H9 (cell line): ENCODE data around the gene GBE1. TPM values are rescaled to one million over a fixed set of nuclear protein-coding genes. Genes with fewer than 3 reads are reported as not detected.

Source experiments
- DNase-seq: peaks from one replicate; pipeline ENCODE4 v3.0.0-alpha.2; 2017
- H2AFZ ChIP-seq: one replicate; pipeline ENCODE4 v1.6.1; 2013; ENCODE audit warnings: mild to moderate bottlenecking, low read length, control low read depth, moderate library complexity
- H2AK5ac ChIP-seq: 2 replicates; pipeline ENCODE4 v1.6.1; 2013; ENCODE audit warnings: low read length, control low read depth, mixed read lengths; ENCODE audit not compliant: insufficient read length
- H2BK120ac ChIP-seq: one replicate; pipeline ENCODE4 v1.6.1; 2013; ENCODE audit warnings: low read depth, mild to moderate bottlenecking, low read length, control low read depth, inconsistent platforms; ENCODE audit not compliant: poor library complexity, severe bottlenecking
- H2BK12ac ChIP-seq: 2 replicates; pipeline ENCODE4 v1.6.1; 2013; ENCODE audit warnings: low read length, control low read depth, mixed read lengths, low read depth; ENCODE audit not compliant: insufficient read length
- H2BK15ac ChIP-seq: 2 replicates; pipeline ENCODE4 v1.6.1; 2013; ENCODE audit warnings: low read depth, low read length, control low read depth
- H2BK20ac ChIP-seq: one replicate; pipeline ENCODE4 v1.6.1; 2013; ENCODE audit warnings: low read depth, mild to moderate bottlenecking, low read length, control low read depth, inconsistent platforms; ENCODE audit not compliant: poor library complexity, severe bottlenecking
- H2BK5ac ChIP-seq: 2 replicates; pipeline ENCODE4 v1.6.1; 2013; ENCODE audit warnings: low read length, control low read depth, mixed read lengths; ENCODE audit not compliant: insufficient read length
- H3K14ac ChIP-seq: 2 replicates; pipeline ENCODE4 v1.6.1; 2013; ENCODE audit warnings: low read length, control low read depth; ENCODE audit not compliant: insufficient read depth
- H3K18ac ChIP-seq: 2 replicates; pipeline ENCODE4 v1.6.1; 2013; ENCODE audit warnings: low read depth, mild to moderate bottlenecking, mixed read lengths, low read length, control low read depth; ENCODE audit not compliant: insufficient read length
- H3K23ac ChIP-seq: 2 replicates; pipeline ENCODE4 v1.6.1; 2013; ENCODE audit warnings: low read length, control low read depth, mixed read lengths, low read depth; ENCODE audit not compliant: insufficient read length
- H3K23me2 ChIP-seq: 2 replicates; pipeline ENCODE4 v1.6.1; 2013; ENCODE audit warnings: low read depth, mild to moderate bottlenecking, mixed read lengths, low read length, control low read depth; ENCODE audit not compliant: insufficient read length, poor library complexity, severe bottlenecking
- H3K27ac ChIP-seq: 2 replicates; pipeline ENCODE4 v1.5.1; 2013; ENCODE audit warnings: low read length, control low read depth, mixed read lengths, low read depth; ENCODE audit not compliant: insufficient read length
- H3K27me3 ChIP-seq: 2 replicates; pipeline ENCODE4 v1.6.1; 2013; ENCODE audit warnings: low read length, control low read depth, inconsistent platforms; ENCODE audit not compliant: insufficient read depth
- H3K4ac ChIP-seq: 2 replicates; pipeline ENCODE4 v1.6.1; 2013; ENCODE audit warnings: low read depth, mild to moderate bottlenecking, control low read depth, inconsistent platforms, low read length, moderate library complexity
- H3K4me1 ChIP-seq: 2 replicates; pipeline ENCODE4 v1.6.1; 2013; ENCODE audit warnings: low read length, control low read depth, inconsistent platforms; ENCODE audit not compliant: insufficient read depth
- H3K4me2 ChIP-seq: 2 replicates; pipeline ENCODE4 v1.6.1; 2013; ENCODE audit warnings: low read length, control low read depth, mixed read lengths; ENCODE audit not compliant: insufficient read length, insufficient read depth
- H3K56ac ChIP-seq: 2 replicates; pipeline ENCODE4 v1.6.1; 2013; ENCODE audit warnings: low read depth, mild to moderate bottlenecking, mixed read lengths, low read length, control low read depth; ENCODE audit not compliant: insufficient read length
- H3K79me1 ChIP-seq: 2 replicates; pipeline ENCODE4 v1.6.1; 2013; ENCODE audit warnings: low read depth, mild to moderate bottlenecking, moderate library complexity, low read length, control low read depth, inconsistent platforms; ENCODE audit not compliant: insufficient read depth, poor library complexity, severe bottlenecking
- H3K79me2 ChIP-seq: 2 replicates; pipeline ENCODE4 v1.6.1; 2013; ENCODE audit warnings: low read length, control low read depth, inconsistent platforms; ENCODE audit not compliant: insufficient read depth
- H3K9ac ChIP-seq: 2 replicates; pipeline ENCODE4 v1.6.1; 2013; ENCODE audit warnings: low read length, control low read depth, mixed read lengths; ENCODE audit not compliant: insufficient read length; ENCODE audit errors: extremely low read depth
- H3K9me3 ChIP-seq: one replicate; pipeline ENCODE4 v1.6.1; 2013; ENCODE audit warnings: low read depth, low read length, inconsistent platforms; ENCODE audit not compliant: control insufficient read depth
- H3T11ph ChIP-seq: one replicate; pipeline ENCODE4 v1.6.1; 2013; ENCODE audit warnings: mild to moderate bottlenecking, low read length, control low read depth, inconsistent platforms
- H4K20me1 ChIP-seq: one replicate; pipeline ENCODE4 v1.6.1; 2013; ENCODE audit not compliant: control insufficient read depth, insufficient read length, insufficient read depth
- H4K5ac ChIP-seq: 2 replicates; pipeline ENCODE4 v1.6.1; 2013; ENCODE audit warnings: low read depth, mild to moderate bottlenecking, mixed read lengths, low read length, control low read depth; ENCODE audit not compliant: insufficient read length
- H4K8ac ChIP-seq: replicated peaks from 2 replicates; pipeline ENCODE4 v1.6.1; 2013; ENCODE audit warnings: low read length, control low read depth, mixed read lengths, low read depth; ENCODE audit not compliant: insufficient read length
- H4K91ac ChIP-seq: 2 replicates; pipeline ENCODE4 v1.6.1; 2013; ENCODE audit warnings: low read depth, mild to moderate bottlenecking, moderate library complexity, mixed read lengths, low read length, control low read depth; ENCODE audit not compliant: insufficient read length
- H3K27ac Mint-ChIP-seq, 3 experiments: 2 replicates in 2 of 3; 3 replicates in 1 of 3; pipeline ENCODE4 v1.8.0; 2020 to 2021; ENCODE audit warnings: mixed read lengths in 3 of 3, mild to moderate bottlenecking in 1 of 3, moderate library complexity in 1 of 3
- H3K27me3 Mint-ChIP-seq: 2 replicates; pipeline ENCODE4 v1.8.0; 2021; ENCODE audit warnings: low read depth, mild to moderate bottlenecking, moderate library complexity, mixed read lengths
- H3K36me3 Mint-ChIP-seq, 3 experiments: 2 replicates in 2 of 3; 3 replicates in 1 of 3; pipeline ENCODE4 v1.8.0; 2020 to 2021; ENCODE audit warnings: low read depth in 3 of 3, mixed read lengths in 3 of 3; ENCODE audit not compliant: insufficient read depth in 1 of 3
- H3K4me1 Mint-ChIP-seq, 2 experiments: 2 replicates each; pipeline ENCODE4 v1.8.0; 2020; ENCODE audit warnings: mixed read lengths in 2 of 2
- H3K4me3 Mint-ChIP-seq, 2 experiments: 2 replicates in 1 of 2; 3 replicates in 1 of 2; pipeline ENCODE4 v1.8.0; 2020 to 2021; ENCODE audit warnings: mild to moderate bottlenecking in 2 of 2, mixed read lengths in 2 of 2, moderate library complexity in 1 of 2
- H3K9me3 Mint-ChIP-seq, 2 experiments: 2 replicates in 1 of 2; 3 replicates in 1 of 2; pipeline ENCODE4 v1.8.0; 2020; ENCODE audit warnings: mild to moderate bottlenecking in 2 of 2, mixed read lengths in 2 of 2, moderate library complexity in 1 of 2
- CTCF ChIP-seq: fragments of 200-600 bp; sonication (generic); conservative IDR thresholded peaks from 3 replicates; pipeline ENCODE4 v1.8.0; 2021; ENCODE audit warnings: antibody characterized with exemption, mild to moderate bottlenecking
- WGBS: extraction: QIAGEN DNeasy Blood & Tissue Kit; methylation state at CpG from one replicate; pipeline ENCODE4 v1.1.7; 2013; ENCODE audit warnings: missing lambda C conversion rate, low lambda C conversion rate, mixed read lengths; ENCODE audit not compliant: insufficient read length; ENCODE audit errors: extremely low coverage; 5-methylcytosine and 5-hydroxymethylcytosine counted together
- total RNA-seq: library from RNA; stranded (reverse); gene quantifications from 2 replicates; pipeline ENCODE4 v1.2.1, GENCODE V29; 2021

GBE1 gene
- total RNA-seq, 1 experiment from 2014 or later, result 13.8 TPM

DNA sequence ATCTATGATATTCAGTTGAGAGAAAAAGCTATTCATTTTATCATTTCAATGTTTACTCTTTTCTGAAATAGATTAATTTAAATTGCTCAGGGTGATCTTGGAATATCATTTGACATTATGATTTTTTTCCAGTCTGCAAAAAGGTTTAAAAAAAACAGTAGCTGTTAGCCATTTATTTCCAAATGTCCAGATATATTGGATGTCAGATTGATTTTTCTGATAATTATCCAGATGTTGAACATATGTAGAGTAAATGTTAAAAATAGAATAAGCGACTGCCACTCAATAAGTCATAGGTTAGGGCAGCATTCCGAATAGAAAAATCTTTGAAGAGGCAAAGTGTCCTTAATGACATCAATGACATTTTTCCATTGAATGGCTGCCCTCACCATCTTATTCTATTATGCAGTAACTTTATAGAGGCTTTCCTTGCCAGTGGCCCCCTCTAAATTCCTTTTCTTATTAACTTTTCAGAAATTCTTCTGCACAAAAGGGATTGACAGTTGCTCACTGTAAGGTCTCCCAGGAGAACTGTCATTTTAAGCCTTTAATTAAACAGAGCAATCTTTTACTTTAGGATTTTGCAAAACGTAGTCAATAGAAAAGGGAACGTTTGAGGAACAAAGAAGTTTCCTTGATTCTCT, 316.5 kb downstream of the GBE1 start:
- Histone ChIP-seq H3K9ac (no peak overlapping the region), H3K27ac (no peak overlapping the region), H2BK120ac (no peak overlapping the region), H2BK5ac (no peak overlapping the region), H4K20me1 (no peaks in the 10 kb centered on the region), H2BK20ac (no peak overlapping the region), H3K27me3 (no peaks in the 10 kb centered on the region), H3K79me2 (no peaks in the 10 kb centered on the region), H2AFZ (no peak overlapping the region), H3K9me3 (no peaks in the 10 kb centered on the region), H2AK5ac (no peak overlapping the region), H3T11ph (no peak overlapping the region), H3K23ac (no peak overlapping the region), H3K18ac (no peak overlapping the region), H3K4me2 (no peak overlapping the region), H3K79me1 (no peaks in the 10 kb centered on the region), H3K4me1 (no peaks in the 10 kb centered on the region), H4K8ac (no peak overlapping the region), H2BK15ac (no peak overlapping the region), H3K14ac (no peak overlapping the region), H2BK12ac (no peak overlapping the region), H4K5ac (no peak overlapping the region), H4K91ac (no peak overlapping the region), H3K56ac (no peak overlapping the region), H3K4ac (no peak overlapping the region), H3K23me2 (no peaks in the 10 kb centered on the region)
- Mint-ChIP-seq H3K9me3 (peaks cover 2% of the 10 kb centered on the region in 2 experiments; a peak in 2 of 5 replicates), H3K4me3 (no peak overlapping the region), H3K4me1 (no peaks in the 10 kb centered on the region), H3K27ac (no peak overlapping the region), H3K27me3 (no peaks in the 10 kb centered on the region), H3K36me3 (peaks cover 2 to 3% (median 2%) of the 10 kb centered on the region in 3 experiments; a peak in 2 of 7 replicates)
- no peak for TF ChIP-seq CTCF
- no CpG with 5 or more reads among the region's 4 CpGs for WGBS
- DNase-seq, result no peak
